ENCODE data around the gene CLDN4. TPM values are rescaled to one million over a fixed set of nuclear protein-coding genes. Genes with fewer than 3 reads are reported as not detected.

Gene CLDN4
- total RNA-seq, 1 experiment from 2014 or later: 234 TPM

DNA sequence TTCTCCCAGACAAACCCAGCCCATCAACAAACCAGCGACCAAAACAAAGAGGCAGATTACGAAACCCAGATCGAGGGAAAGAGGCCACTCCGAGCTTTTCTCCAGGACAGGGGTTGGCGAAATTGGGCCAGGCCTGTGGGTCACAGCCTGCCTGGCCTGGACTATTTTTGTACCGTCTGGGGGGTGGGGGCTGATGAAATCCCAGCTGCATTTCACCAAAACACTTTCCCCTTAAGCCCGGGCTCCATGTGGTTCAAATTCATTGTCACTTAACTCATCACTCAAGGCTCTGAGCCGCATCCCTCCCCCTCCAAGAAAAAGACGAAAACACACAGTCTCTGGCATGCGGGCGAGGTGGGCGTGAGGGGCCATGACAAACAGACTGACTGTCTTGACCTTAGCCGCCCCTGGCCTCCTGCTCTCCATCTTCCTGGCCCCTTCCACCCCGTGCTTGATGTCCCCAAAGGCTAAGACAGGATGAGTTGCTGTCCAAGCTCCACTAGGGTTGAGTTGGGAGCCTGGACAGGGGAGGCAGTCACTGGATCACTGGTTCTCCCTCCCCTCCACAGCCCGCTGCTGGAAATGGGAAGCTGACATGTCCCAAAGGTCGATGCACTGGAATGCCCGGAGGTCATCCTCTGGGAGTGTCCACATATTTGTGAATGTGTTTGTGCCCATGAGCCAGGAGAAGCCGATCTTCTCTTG lies 49.3 kb downstream of the CLDN4 start:
- H3K4me1 ChIP-seq (ENCODE audit: control insufficient read depth in 1 of 2, insufficient read depth in 2 of 2, low read length in 2 of 2): no peaks in the 10 kb centered on the region
- ChIA-PET POLR2A (no interaction called here), CTCF (no interaction called here), RAD21 (ENCODE audit: low non-redundant PET in 1 of 2, low total read pairs in 2 of 2, uncharacterized antibody in 2 of 2, unreplicated experiment in 2 of 2) (no interaction called here)
- H3K4me2 ChIP-seq (ENCODE audit: low read length): no peak overlapping the region
- H3K79me2 ChIP-seq (ENCODE audit: insufficient read depth, low read length): no peaks in the 10 kb centered on the region
- no peak for TF ChIP-seq EZH2 (IDR thresholded peaks at IDR 0.05)
- TF ChIP-seq, protein P1, sequence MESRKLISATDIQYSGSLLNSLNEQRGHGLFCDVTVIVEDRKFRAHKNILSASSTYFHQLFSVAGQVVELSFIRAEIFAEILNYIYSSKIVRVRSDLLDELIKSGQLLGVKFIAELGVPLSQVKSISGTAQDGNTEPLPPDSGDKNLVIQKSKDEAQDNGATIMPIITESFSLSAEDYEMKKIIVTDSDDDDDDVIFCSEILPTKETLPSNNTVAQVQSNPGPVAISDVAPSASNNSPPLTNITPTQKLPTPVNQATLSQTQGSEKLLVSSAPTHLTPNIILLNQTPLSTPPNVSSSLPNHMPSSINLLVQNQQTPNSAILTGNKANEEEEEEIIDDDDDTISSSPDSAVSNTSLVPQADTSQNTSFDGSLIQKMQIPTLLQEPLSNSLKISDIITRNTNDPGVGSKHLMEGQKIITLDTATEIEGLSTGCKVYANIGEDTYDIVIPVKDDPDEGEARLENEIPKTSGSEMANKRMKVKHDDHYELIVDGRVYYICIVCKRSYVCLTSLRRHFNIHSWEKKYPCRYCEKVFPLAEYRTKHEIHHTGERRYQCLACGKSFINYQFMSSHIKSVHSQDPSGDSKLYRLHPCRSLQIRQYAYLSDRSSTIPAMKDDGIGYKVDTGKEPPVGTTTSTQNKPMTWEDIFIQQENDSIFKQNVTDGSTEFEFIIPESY (IDR thresholded peaks at IDR 0.05; ENCODE audit: extremely low read depth, insufficient replicate concordance, low read length): no peak
- TF ChIP-seq SRF (IDR thresholded peaks at IDR 0.05; ENCODE audit: low read depth): no peak
- no peak for TF ChIP-seq POLR2A (IDR thresholded peaks at IDR 0.05; ENCODE audit: borderline replicate concordance, extremely low read depth, insufficient read depth, insufficient read length)
- no peak for TF ChIP-seq TCF7L2 (IDR thresholded peaks at IDR 0.05; ENCODE audit: borderline replicate concordance, extremely low read depth, insufficient read depth, insufficient read length)
- TF ChIP-seq SP1 (IDR thresholded peaks at IDR 0.05; ENCODE audit: low read depth): no peak
- TF ChIP-seq ELF1 (IDR thresholded peaks at IDR 0.05; ENCODE audit: borderline replicate concordance, low read depth): no peak
- TF ChIP-seq, protein P2, sequence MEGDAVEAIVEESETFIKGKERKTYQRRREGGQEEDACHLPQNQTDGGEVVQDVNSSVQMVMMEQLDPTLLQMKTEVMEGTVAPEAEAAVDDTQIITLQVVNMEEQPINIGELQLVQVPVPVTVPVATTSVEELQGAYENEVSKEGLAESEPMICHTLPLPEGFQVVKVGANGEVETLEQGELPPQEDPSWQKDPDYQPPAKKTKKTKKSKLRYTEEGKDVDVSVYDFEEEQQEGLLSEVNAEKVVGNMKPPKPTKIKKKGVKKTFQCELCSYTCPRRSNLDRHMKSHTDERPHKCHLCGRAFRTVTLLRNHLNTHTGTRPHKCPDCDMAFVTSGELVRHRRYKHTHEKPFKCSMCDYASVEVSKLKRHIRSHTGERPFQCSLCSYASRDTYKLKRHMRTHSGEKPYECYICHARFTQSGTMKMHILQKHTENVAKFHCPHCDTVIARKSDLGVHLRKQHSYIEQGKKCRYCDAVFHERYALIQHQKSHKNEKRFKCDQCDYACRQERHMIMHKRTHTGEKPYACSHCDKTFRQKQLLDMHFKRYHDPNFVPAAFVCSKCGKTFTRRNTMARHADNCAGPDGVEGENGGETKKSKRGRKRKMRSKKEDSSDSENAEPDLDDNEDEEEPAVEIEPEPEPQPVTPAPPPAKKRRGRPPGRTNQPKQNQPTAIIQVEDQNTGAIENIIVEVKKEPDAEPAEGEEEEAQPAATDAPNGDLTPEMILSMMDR (IDR thresholded peaks at IDR 0.05 in 2 of 3, conservative IDR thresholded peaks at IDR 0.05 in 1 of 3; ENCODE audit: borderline replicate concordance in 1 of 3, insufficient read depth in 1 of 3, low read depth in 2 of 3, low read length in 2 of 3): no peak
- no peak for TF ChIP-seq SIN3A (IDR thresholded peaks at IDR 0.05; ENCODE audit: low read depth)
- TF ChIP-seq CEBPB (IDR thresholded peaks at IDR 0.05; ENCODE audit: low read depth): no peak
- TF ChIP-seq POLR2AphosphoS5 (IDR thresholded peaks at IDR 0.05; ENCODE audit: low read depth, low read length): no peak
- no peak for TF ChIP-seq JUND (IDR thresholded peaks at IDR 0.05)
- no peak for TF ChIP-seq EGR1 (IDR thresholded peaks at IDR 0.05; ENCODE audit: low read depth)
- no peak for TF ChIP-seq YY1 (IDR thresholded peaks at IDR 0.05; ENCODE audit: extremely low read depth, insufficient replicate concordance, low read depth, low read length)
- TF ChIP-seq RAD21 (IDR thresholded peaks at IDR 0.05; ENCODE audit: low read depth): no peak
- TF ChIP-seq, protein P3, sequence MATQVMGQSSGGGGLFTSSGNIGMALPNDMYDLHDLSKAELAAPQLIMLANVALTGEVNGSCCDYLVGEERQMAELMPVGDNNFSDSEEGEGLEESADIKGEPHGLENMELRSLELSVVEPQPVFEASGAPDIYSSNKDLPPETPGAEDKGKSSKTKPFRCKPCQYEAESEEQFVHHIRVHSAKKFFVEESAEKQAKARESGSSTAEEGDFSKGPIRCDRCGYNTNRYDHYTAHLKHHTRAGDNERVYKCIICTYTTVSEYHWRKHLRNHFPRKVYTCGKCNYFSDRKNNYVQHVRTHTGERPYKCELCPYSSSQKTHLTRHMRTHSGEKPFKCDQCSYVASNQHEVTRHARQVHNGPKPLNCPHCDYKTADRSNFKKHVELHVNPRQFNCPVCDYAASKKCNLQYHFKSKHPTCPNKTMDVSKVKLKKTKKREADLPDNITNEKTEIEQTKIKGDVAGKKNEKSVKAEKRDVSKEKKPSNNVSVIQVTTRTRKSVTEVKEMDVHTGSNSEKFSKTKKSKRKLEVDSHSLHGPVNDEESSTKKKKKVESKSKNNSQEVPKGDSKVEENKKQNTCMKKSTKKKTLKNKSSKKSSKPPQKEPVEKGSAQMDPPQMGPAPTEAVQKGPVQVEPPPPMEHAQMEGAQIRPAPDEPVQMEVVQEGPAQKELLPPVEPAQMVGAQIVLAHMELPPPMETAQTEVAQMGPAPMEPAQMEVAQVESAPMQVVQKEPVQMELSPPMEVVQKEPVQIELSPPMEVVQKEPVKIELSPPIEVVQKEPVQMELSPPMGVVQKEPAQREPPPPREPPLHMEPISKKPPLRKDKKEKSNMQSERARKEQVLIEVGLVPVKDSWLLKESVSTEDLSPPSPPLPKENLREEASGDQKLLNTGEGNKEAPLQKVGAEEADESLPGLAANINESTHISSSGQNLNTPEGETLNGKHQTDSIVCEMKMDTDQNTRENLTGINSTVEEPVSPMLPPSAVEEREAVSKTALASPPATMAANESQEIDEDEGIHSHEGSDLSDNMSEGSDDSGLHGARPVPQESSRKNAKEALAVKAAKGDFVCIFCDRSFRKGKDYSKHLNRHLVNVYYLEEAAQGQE (IDR thresholded peaks at IDR 0.05; ENCODE audit: low read depth): no peak
- intact Hi-C loops (cut with micrococcal nuclease): no loop called here
- no peak overlapping the region for H3K27ac ChIP-seq (ENCODE audit: low read depth, low read length)
- H3K9ac ChIP-seq (ENCODE audit: low read length): no peak overlapping the region
- H4K20me1 ChIP-seq (ENCODE audit: insufficient read depth): no peaks in the 10 kb centered on the region
- no peak overlapping the region for H2AFZ ChIP-seq (ENCODE audit: low read depth, low read length, poor library complexity, severe bottlenecking)
- H3K36me3 ChIP-seq (ENCODE audit: control insufficient read depth in 1 of 2, insufficient read depth in 2 of 2, low read length in 2 of 2): no peaks in the 10 kb centered on the region
- H3K27me3 ChIP-seq (ENCODE audit: insufficient read depth, low read length): peaks cover 12% of the 10 kb centered on the region; the same call in 1 of the 2 replicates
- no peaks in the 10 kb centered on the region for H3K9me3 ChIP-seq (ENCODE audit: control insufficient read depth in 1 of 2, insufficient read depth in 1 of 2, low read depth in 1 of 2, low read length in 2 of 2)
- no peak overlapping the region for H3K4me3 ChIP-seq (replicated peaks in 1 of 2; ENCODE audit: low read depth in 1 of 2, low read length in 2 of 2)
- DNase-seq (ENCODE audit: low read depth, low spot score): no peak
- H3K9me2 ChIP-seq (ENCODE audit: insufficient read depth): no peaks in the 10 kb centered on the region
- no peak for ATAC-seq
- no TSS peak for BruUV-seq (replicated peaks)

Measured in HCT116 (cell line).